HepG2 (cell line): ENCODE measurements around the gene IFIT1B. TPM values are rescaled to one million over a fixed set of nuclear protein-coding genes. Genes with fewer than 3 reads are reported as not detected.

ENCODE experiments used
- ATAC-seq: fragments of 200-7000 bp; cut with Tn5 transposase; 3 replicates; pipeline ENCODE4 v1.9.1; 2020; ENCODE audit warnings: mild to moderate bottlenecking, moderate library complexity
- BruUV-seq: library from RNA; stranded (reverse); fragments of 400-500 nt; replicated peaks from 2 replicates; lab custom pipeline; 2021; lab: Mats Ljungman, UMichigan
- CTCF ChIA-PET: fragments of 300-600 bp; formaldehyde crosslinking; extraction: SDS; loops from one replicate; lab custom pipeline; 2021; ENCODE audit warnings: low total read pairs, inconsistent platforms, low intra/inter-chr PET ratio; lab: Yijun Ruan, JAX
- POLR2A ChIA-PET: fragments of 350-600 bp; sonication (Branson Sonifier 250); formaldehyde crosslinking; loops from one replicate; lab custom pipeline; 2020; ENCODE audit warnings: antibody characterized with exemption, inconsistent platforms; lab: Yijun Ruan, JAX
- DNase-seq: peaks from one replicate; pipeline ENCODE4 v3.0.0-alpha.2; 2015; ENCODE audit warnings: low spot score
- FAIRE-seq: peaks from 3 replicates; lab custom pipeline; 2011; peaks lifted over from hg19 to GRCh38; lab: Jason Lieb, UNC
- H2AFZ ChIP-seq: one replicate; pipeline ENCODE4 v1.6.1; 2011; ENCODE audit warnings: low read length, inconsistent platforms
- H3K27ac ChIP-seq: fragments of 300-600 bp; 3 replicates; pipeline ENCODE4 v1.8.0; 2011; ENCODE audit warnings: mixed run types, mild to moderate bottlenecking, mixed read lengths, low read length, inconsistent platforms; ENCODE audit not compliant: insufficient read depth; ENCODE audit errors: extremely low read length
- H3K27me3 ChIP-seq, 2 experiments: fragments of 200-600 bp in 1 of 2; 2 replicates in 1 of 2; 3 replicates in 1 of 2; pipeline versions ENCODE4 v1.6.0 to v1.8.0; 2011; ENCODE audit warnings: low read length in 2 of 2, mild to moderate bottlenecking in 2 of 2, moderate library complexity in 2 of 2, inconsistent platforms in 1 of 2; ENCODE audit not compliant: insufficient read depth in 2 of 2, control insufficient read depth in 1 of 2
- H3K36me3 ChIP-seq, 2 experiments: fragments of 200-600 bp in 1 of 2; replicated peaks in 1 of 2; 2 replicates in 1 of 2; 3 replicates in 1 of 2; pipeline versions ENCODE4 v1.5.1 to v1.8.0; 2011; ENCODE audit warnings: low read length in 2 of 2, inconsistent platforms in 1 of 2; ENCODE audit not compliant: insufficient read depth in 2 of 2, control insufficient read depth in 1 of 2
- H3K4me1 ChIP-seq: 2 replicates; pipeline ENCODE4 v1.5.1; 2012; ENCODE audit warnings: low read length, inconsistent platforms; ENCODE audit not compliant: insufficient read depth
- H3K4me2 ChIP-seq: 2 replicates; pipeline ENCODE4 v1.6.0; 2011; ENCODE audit warnings: low read depth, low read length, inconsistent platforms
- H3K4me3 ChIP-seq, 3 experiments: fragments of 200-600 bp in 1 of 3; sonication (generic), shearing (Covaris generic) in 1 of 3; replicated peaks in 1 of 3; 2 replicates each; pipeline ENCODE4 v1.5.1; 2011 to 2016; ENCODE audit warnings: low read length in 3 of 3, inconsistent platforms in 2 of 3, low read depth in 2 of 3, mild to moderate bottlenecking in 2 of 3, control low read depth in 1 of 3, mixed read lengths in 1 of 3; ENCODE audit not compliant: insufficient read depth in 1 of 3
- H3K79me2 ChIP-seq: one replicate; pipeline ENCODE4 v1.6.1; 2011; ENCODE audit warnings: low read length, inconsistent platforms; ENCODE audit not compliant: insufficient read depth
- H3K9ac ChIP-seq: 2 replicates; pipeline ENCODE4 v1.6.0; 2011; ENCODE audit warnings: mild to moderate bottlenecking, low read depth, low read length, inconsistent platforms; ENCODE audit not compliant: insufficient read depth
- H3K9me3 ChIP-seq: 2 replicates; pipeline ENCODE4 v1.5.1; 2012; ENCODE audit warnings: mild to moderate bottlenecking, low read length
- H4K20me1 ChIP-seq: 2 replicates; pipeline ENCODE4 v1.6.0; 2011; ENCODE audit warnings: inconsistent platforms, mild to moderate bottlenecking, low read length, moderate library complexity; ENCODE audit not compliant: insufficient read depth
- ELF1 ChIP-seq: sonication (generic); formaldehyde crosslinking; IDR thresholded peaks from 2 replicates; pipeline ENCODE4 v1.4.0; 2020; ENCODE audit warnings: missing genetic modification reagents
- GPBP1L1 ChIP-seq: sonication (generic); formaldehyde crosslinking; IDR thresholded peaks from 2 replicates; pipeline ENCODE4 v1.5.0; 2020; ENCODE audit warnings: mild to moderate bottlenecking, missing genetic modification reagents
- HBP1 ChIP-seq: IDR thresholded peaks from 2 replicates; pipeline ENCODE4 v1.6.1; 2016; ENCODE audit warnings: low read depth, control low read depth
- KDM2A ChIP-seq: sonication (generic); formaldehyde crosslinking; IDR thresholded peaks from 2 replicates; pipeline ENCODE4 v1.4.0; 2020; ENCODE audit warnings: low read depth, missing genetic modification reagents, borderline replicate concordance
- KDM5A ChIP-seq: fragments of 200-600 bp; sonication (generic); IDR thresholded peaks from 2 replicates; pipeline ENCODE4 v1.7.0; 2018; ENCODE audit warnings: antibody characterized with exemption, mild to moderate bottlenecking, low read length, borderline replicate concordance
- MTA3 ChIP-seq: sonication (generic); formaldehyde crosslinking; IDR thresholded peaks from 2 replicates; pipeline ENCODE4 v1.4.0; 2020; ENCODE audit warnings: missing genetic modification reagents
- MXD3 ChIP-seq: IDR thresholded peaks from 2 replicates; pipeline ENCODE4 v1.6.1; 2016; ENCODE audit warnings: mild to moderate bottlenecking, missing biosample characterization, missing genetic modification reagents
- PHB2 ChIP-seq: fragments of 450-650 bp; IDR thresholded peaks from 2 replicates; pipeline ENCODE4 v1.6.1; 2018; ENCODE audit not compliant: partially characterized antibody
- STAT6 ChIP-seq: sonication (generic); formaldehyde crosslinking; IDR thresholded peaks from 2 replicates; pipeline ENCODE4 v1.4.0; 2020; ENCODE audit warnings: missing genetic modification reagents, mild to moderate bottlenecking, borderline replicate concordance
- U2AF2 ChIP-seq: fragments of 200-400 bp; formaldehyde crosslinking; IDR thresholded peaks from 2 replicates; pipeline ENCODE4 v1.6.1; 2017; ENCODE audit warnings: low read depth, mild to moderate bottlenecking, low read length
- ZFYVE20 ChIP-seq: sonication (generic); formaldehyde crosslinking; IDR thresholded peaks from 2 replicates; pipeline ENCODE4 v1.8.0; 2023; ENCODE audit warnings: low read depth, mild to moderate bottlenecking, moderate library complexity, missing genetic modification reagents, borderline replicate concordance
- ZKSCAN8 ChIP-seq: IDR thresholded peaks from 2 replicates; pipeline ENCODE4 v1.6.1; 2016; ENCODE audit warnings: borderline replicate concordance, missing genetic modification reagents, missing compliant biosample characterization
- ZNF207 ChIP-seq: fragments of 450-650 bp; IDR thresholded peaks from 2 replicates; pipeline ENCODE4 v1.6.1; 2016; ENCODE audit warnings: antibody characterized with exemption, borderline replicate concordance
- ZNF441 ChIP-seq: sonication (generic); formaldehyde crosslinking; IDR thresholded peaks from 2 replicates; pipeline ENCODE4 v1.7.0; 2021; ENCODE audit warnings: missing genetic modification reagents, borderline replicate concordance
- WGBS: methylation state at CpG from one replicate; pipeline ENCODE4 v1.1.6; 2017; ENCODE audit warnings: low lambda C conversion rate; 5-methylcytosine and 5-hydroxymethylcytosine counted together
- in situ Hi-C: cut with HindIII; loops from 2 replicates; pipeline ENCODE4 v1.10.0; 2017; ENCODE audit warnings: low pct_unique_long_range_greater_than_20kb; ENCODE audit not compliant: extremely low pct_ligation_motif_present
- intact Hi-C: fragments of 100-400 bp; cut with micrococcal nuclease; formaldehyde crosslinking; loops from one replicate; pipeline ENCODE4 v1.10.0; 2022; ENCODE audit not compliant: unreplicated experiment
- polyA plus RNA-seq, 8 experiments: library from polyadenylated mRNA; depleted of rRNA in 3 of 8; stranded (reverse) in 7 of 8; unstranded in 1 of 8; fragments of >200 nt; fragmentation: Illumina TruSeq in 4 of 8; extraction: Trizol in 4 of 8; gene quantifications; 2 replicates each; pipeline versions ENCODE4 v1.2.1 to v1.2.3, GENCODE V29; 2011 to 2016; ENCODE audit warnings: low read depth in 4 of 8, missing spikeins in 1 of 8, mixed read lengths in 1 of 8; ENCODE audit not compliant: insufficient read depth in 1 of 8
- total RNA-seq, 5 experiments: library from RNA; depleted of rRNA; stranded (reverse); fragments of >200 nt; fragmentation: Illumina TruSeq; extraction: Trizol; gene quantifications; 2 replicates each; pipeline ENCODE4 v1.2.3, GENCODE V29; 2016; ENCODE audit warnings: low read depth in 1 of 5
- TF ChIP-seq, protein P1 (sequence below): fragments of 450-650 bp; IDR thresholded peaks from 2 replicates; pipeline ENCODE4 v1.6.1; 2017

Gene IFIT1B
- total and polyA plus RNA-seq, 2 of the 13 experiments (the other 11 are each of a cell fraction or from before 2014, with no cell fraction given): not detected

DNA sequence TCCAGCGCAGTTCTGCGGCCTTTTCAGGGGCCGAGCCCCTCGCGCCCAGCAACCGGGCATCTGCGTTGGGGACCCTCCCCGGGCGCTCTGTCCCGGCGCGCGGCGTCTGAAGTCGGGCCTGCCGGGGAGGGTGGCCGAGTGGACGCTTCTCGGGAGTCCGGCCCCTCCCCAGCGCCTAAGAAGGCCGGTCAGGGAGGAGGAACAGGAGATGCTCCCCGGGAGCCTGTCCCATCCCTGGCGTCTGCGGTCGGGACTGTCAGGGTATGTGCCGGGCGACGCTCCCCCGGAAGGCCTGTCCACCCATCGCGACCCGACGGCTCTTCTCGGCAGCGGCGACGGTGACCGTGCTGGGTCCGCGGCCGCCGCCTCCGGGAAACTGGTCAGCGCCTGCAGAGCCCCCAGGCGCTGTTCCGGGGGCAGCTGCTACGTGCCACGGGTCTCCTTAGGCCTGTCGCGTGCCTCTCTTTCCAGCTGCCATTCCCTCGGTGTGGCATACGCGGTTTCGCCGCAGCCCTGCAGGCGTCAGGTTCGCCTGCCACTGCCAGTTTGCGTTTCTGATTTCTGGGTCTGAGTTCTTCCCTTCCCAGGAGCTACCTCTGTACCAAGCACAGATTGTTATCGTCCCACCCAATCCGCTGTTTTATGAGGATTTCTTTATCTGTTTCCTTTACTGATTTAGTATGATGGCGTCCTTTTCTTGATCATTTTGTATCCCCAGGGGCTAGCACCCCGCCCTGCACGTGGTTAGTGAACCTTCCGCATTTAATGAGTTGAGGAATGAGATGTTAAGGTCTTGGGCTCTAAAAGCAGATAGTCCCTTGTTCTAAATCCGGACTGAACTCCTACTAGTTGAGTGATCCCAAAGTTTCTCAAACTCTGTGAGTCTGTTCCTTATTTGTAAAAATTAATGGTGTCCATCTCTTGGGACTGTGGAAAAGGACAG lies 37.3 kb downstream of the IFIT1B start:
- peaks cover 2% of the 10 kb centered on the region for H3K79me2 ChIP-seq
- peak overlapping the region; percentile 98 for H2AFZ ChIP-seq
- H3K4me1 ChIP-seq: peaks cover 26% of the 10 kb centered on the region
- H3K27ac ChIP-seq: peak overlapping the region; percentile 63
- ChIA-PET POLR2A (interaction anchor here (0.6 to 1.3 kb wide), 5 partner anchors 22 to 164 kb away, joined by 3 to 13 read pairs (median 3); partner anchors contain the start of genes IFIT1, IFIT3 and LIPA), CTCF (no interaction called here)
- in situ Hi-C loops: no loop called here
- H4K20me1 ChIP-seq: no peaks in the 10 kb centered on the region
- no peak for FAIRE-seq
- no peaks in the 10 kb centered on the region; a peak in 1 of 5 replicates for H3K27me3 ChIP-seq
- peak overlapping the region; percentile 77 for H3K9ac ChIP-seq
- BruUV-seq: no TSS peak
- peaks cover 0 to 4% of the 10 kb centered on the region in 2 experiments; a peak in 1 of 5 replicates for H3K36me3 ChIP-seq
- H3K9me3 ChIP-seq: no peaks in the 10 kb centered on the region
- no peak for DNase-seq
- peak overlapping the region; percentile 74 to 95 (median 83) for H3K4me3 ChIP-seq
- 8% methylated on average over 22 of the region's 66 CpGs for WGBS
- ATAC-seq: peak; percentile 90
- H3K4me2 ChIP-seq: peak overlapping the region; percentile 80
- intact Hi-C loops: loop anchor here (1.0 kb wide), 1 partner anchor 23 kb away; the partner anchor contains the start of gene IFIT1
- TF ChIP-seq MTA3 (CRISPR knock-in tag) (no peak), ELF1 (CRISPR knock-in tag) (peak; percentile 48; the same call in 1 of the 2 replicates), KDM5A (no peak), GPBP1L1 (CRISPR knock-in tag) (no peak), ZNF207 (no peak), HBP1 (CRISPR knock-in tag) (no peak; the same call in 1 of the 2 replicates), ZKSCAN8 (CRISPR knock-in tag) (no peak), PHB2 (no peak), ZNF441 (CRISPR knock-in tag) (peak; percentile 75; the same call in 1 of the 2 replicates), MXD3 (peak; percentile 60; the same call in 1 of the 2 replicates), U2AF2 (no peak), STAT6 (no peak), ZFYVE20 (no peak), KDM2A (CRISPR knock-in tag) (peak; percentile 86)
- TF ChIP-seq, protein P1, sequence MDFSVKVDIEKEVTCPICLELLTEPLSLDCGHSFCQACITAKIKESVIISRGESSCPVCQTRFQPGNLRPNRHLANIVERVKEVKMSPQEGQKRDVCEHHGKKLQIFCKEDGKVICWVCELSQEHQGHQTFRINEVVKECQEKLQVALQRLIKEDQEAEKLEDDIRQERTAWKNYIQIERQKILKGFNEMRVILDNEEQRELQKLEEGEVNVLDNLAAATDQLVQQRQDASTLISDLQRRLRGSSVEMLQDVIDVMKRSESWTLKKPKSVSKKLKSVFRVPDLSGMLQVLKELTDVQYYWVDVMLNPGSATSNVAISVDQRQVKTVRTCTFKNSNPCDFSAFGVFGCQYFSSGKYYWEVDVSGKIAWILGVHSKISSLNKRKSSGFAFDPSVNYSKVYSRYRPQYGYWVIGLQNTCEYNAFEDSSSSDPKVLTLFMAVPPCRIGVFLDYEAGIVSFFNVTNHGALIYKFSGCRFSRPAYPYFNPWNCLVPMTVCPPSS: no peak
